ENCODE measurements around the gene SDC1.
"Not testable (repeated sequence)": the region's sequence is repeated elsewhere in the genome, so short reads cannot be mapped to it uniquely, and the experiment has no call there.

SDC1 gene

GRCh38 chr2:20196657-20197161 is 28.2 kb downstream of the SDC1 start:
- no peak for DNase-seq (ENCODE audit: low read depth)

- no peak for DNase-seq (ENCODE audit: low read depth)
Measured at GRCh38 chr2:20196053-20196656, 28.8 kb downstream of the SDC1 start.

GRCh38 chr2:20195431-20196033 is 29.4 kb downstream of the SDC1 start:
- no peak for DNase-seq (ENCODE audit: low read depth)

GRCh38 chr2:20195016-20195411 is 29.9 kb downstream of the SDC1 start:
- DNase-seq (ENCODE audit: low read depth) = not testable (repeated sequence)

- no peak for DNase-seq (ENCODE audit: low read depth)
Measured at GRCh38 chr2:20194097-20195015, 30.6 kb downstream of the SDC1 start.

- no peak for DNase-seq (ENCODE audit: low read depth)
Measured at GRCh38 chr2:20193185-20193584, 31.7 kb downstream of the SDC1 start.

- DNase-seq (ENCODE audit: low read depth) = no peak
Measured at GRCh38 chr2:20192781-20193180, 32.1 kb downstream of the SDC1 start.

GRCh38 chr2:20191714-20192569 is 33.0 kb downstream of the SDC1 start:
- no peak for DNase-seq (ENCODE audit: low read depth)

- DNase-seq (ENCODE audit: low read depth) = no peak
Measured at GRCh38 chr2:20190876-20191713, 33.8 kb downstream of the SDC1 start.

GRCh38 chr2:20190170-20190569 is 34.8 kb downstream of the SDC1 start:
- no peak for DNase-seq (ENCODE audit: low read depth)

- no peak for DNase-seq (ENCODE audit: low read depth)
Measured at GRCh38 chr2:20189299-20189931, 35.5 kb downstream of the SDC1 start.

- no peak for DNase-seq (ENCODE audit: low read depth)
Measured at GRCh38 chr2:20188851-20189250, 36.1 kb downstream of the SDC1 start.

GRCh38 chr2:20188201-20188600 is 36.7 kb downstream of the SDC1 start:
- DNase-seq (ENCODE audit: low read depth) = no peak

GRCh38 chr2:20187331-20187730 is 37.6 kb downstream of the SDC1 start:
- no peak for DNase-seq (ENCODE audit: low read depth)

GRCh38 chr2:20186855-20187187 is 38.1 kb downstream of the SDC1 start:
- DNase-seq (ENCODE audit: low read depth) = no peak

GRCh38 chr2:20186078-20186854 is 38.7 kb downstream of the SDC1 start:
- DNase-seq (ENCODE audit: low read depth) = no peak

- no peak for DNase-seq (ENCODE audit: low read depth)
Measured at GRCh38 chr2:20185176-20186022, 39.5 kb downstream of the SDC1 start.

GRCh38 chr2:20184067-20184938 is 40.6 kb downstream of the SDC1 start:
- DNase-seq (ENCODE audit: low read depth) = no peak

Measured in GM04503 (cell line).